CD4-positive, alpha-beta T cell treated with Interleukin-15 for 4 hours (primary cell): ENCODE results near the gene AOPEP.

Experiments used
- DNase-seq: peaks from one replicate; pipeline ENCODE4 v3.0.0-alpha.2; 2020; ENCODE audit warnings: low spot score

The AOPEP gene

GRCh38 chr9:94726495-94727191 lies at the start of gene AOPEP:
Gene AOPEP (plus strand): TSS chr9:94726699. CDS start chr9:94759784, 33,085 bp downstream.
- DNase-seq = peak; percentile 98

- DNase-seq = no peak
Measured at GRCh38 chr9:94677929-94678328, 48.6 kb upstream of the AOPEP start.

- DNase-seq = no peak
Measured at GRCh38 chr9:94679587-94679986, 46.9 kb upstream of the AOPEP start.

- no peak for DNase-seq
Measured at GRCh38 chr9:94680020-94680419, 46.5 kb upstream of the AOPEP start.

- no peak for DNase-seq
Measured at GRCh38 chr9:94680621-94681020, 45.9 kb upstream of the AOPEP start.

- DNase-seq = peak; percentile 56
Measured at GRCh38 chr9:94681508-94681907, 45.0 kb upstream of the AOPEP start.

GRCh38 chr9:94685359-94685758 lies 41.1 kb upstream of the AOPEP start:
- no peak for DNase-seq

GRCh38 chr9:94687451-94687850 lies 39.0 kb upstream of the AOPEP start:
- DNase-seq = no peak

GRCh38 chr9:94690344-94690743 lies 36.2 kb upstream of the AOPEP start:
- no peak for DNase-seq

GRCh38 chr9:94692601-94693000 lies 33.9 kb upstream of the AOPEP start:
- no peak for DNase-seq

- no peak for DNase-seq
Measured at GRCh38 chr9:94693485-94694204, 32.9 kb upstream of the AOPEP start.

GRCh38 chr9:94696545-94696944 lies 30.0 kb upstream of the AOPEP start:
- DNase-seq = no peak

GRCh38 chr9:94697972-94698581 lies 28.4 kb upstream of the AOPEP start:
- DNase-seq = no peak

- DNase-seq = no peak
Measured at GRCh38 chr9:94699715-94700373, 26.7 kb upstream of the AOPEP start.

- DNase-seq = no peak
Measured at GRCh38 chr9:94700445-94700844, 26.1 kb upstream of the AOPEP start.

GRCh38 chr9:94703488-94704140 lies 22.9 kb upstream of the AOPEP start:
- no peak for DNase-seq

- no peak for DNase-seq
Measured at GRCh38 chr9:94705162-94705702, 21.3 kb upstream of the AOPEP start.

GRCh38 chr9:94706922-94707321 lies 19.6 kb upstream of the AOPEP start:
- no peak for DNase-seq

GRCh38 chr9:94713436-94714215 lies 12.9 kb upstream of the AOPEP start:
- DNase-seq = no peak

GRCh38 chr9:94714494-94714893 lies 12.0 kb upstream of the AOPEP start:
- no peak for DNase-seq

- DNase-seq = no peak
Measured at GRCh38 chr9:94717761-94718160, 8.7 kb upstream of the AOPEP start.
